Muscle of back (tissue), 13 donors: ENCODE measurements around the gene GID8. TPM values are rescaled to one million over a fixed set of nuclear protein-coding genes. Genes with fewer than 3 reads are reported as not detected.

Experiments used
- DNase-seq, 3 donors: peaks; one replicate each; pipeline versions ENCODE4 v3.0.0 to v3.0.0-alpha.2; 2013
- long read RNA-seq, 9 donors: transcript quantifications; one replicate each; lab custom pipeline, GENCODE V29; 2026
- polyA plus RNA-seq, 10 donors: library from polyadenylated mRNA; unstranded; fragments of 120-200 nt; gene quantifications; one replicate each; pipeline ENCODE4 v1.2.1, GENCODE V29; 2013; ENCODE audit not compliant: insufficient read length in 10 of 10

Gene GID8
- 10 to 100 TPM; 26.7 to 38.5 (median 30.6) TPM for polyA plus RNA-seq
- long read RNA-seq, donor 1, full-length matches to known transcripts: 18 of 18 reads
- long read RNA-seq, donor 1, partial matches to known transcripts: 0 of 18 reads
- long read RNA-seq, donor 1, other reads (novel, unspliced or antisense): 0 of 18 reads
- long read RNA-seq, donor 2, full-length matches to known transcripts: 11 of 11 reads
- long read RNA-seq, donor 2, partial matches to known transcripts: 0 of 11 reads
- long read RNA-seq, donor 2, other reads (novel, unspliced or antisense): 0 of 11 reads
- long read RNA-seq, donor 3: 0 reads
- long read RNA-seq, donor 4, full-length matches to known transcripts: 10 of 10 reads
- long read RNA-seq, donor 4, partial matches to known transcripts: 0 of 10 reads
- long read RNA-seq, donor 4, other reads (novel, unspliced or antisense): 0 of 10 reads
- long read RNA-seq, donor 5, full-length matches to known transcripts: 20 of 36 reads
- long read RNA-seq, donor 5, partial matches to known transcripts: 16 of 36 reads
- long read RNA-seq, donor 5, other reads (novel, unspliced or antisense): 0 of 36 reads
- long read RNA-seq, donor 6, full-length matches to known transcripts: 22 of 22 reads
- long read RNA-seq, donor 6, partial matches to known transcripts: 0 of 22 reads
- long read RNA-seq, donor 6, other reads (novel, unspliced or antisense): 0 of 22 reads
- long read RNA-seq, donor 7, full-length matches to known transcripts: 10 of 10 reads
- long read RNA-seq, donor 7, partial matches to known transcripts: 0 of 10 reads
- long read RNA-seq, donor 7, other reads (novel, unspliced or antisense): 0 of 10 reads
- long read RNA-seq, donor 8, full-length matches to known transcripts: 12 of 44 reads
- long read RNA-seq, donor 8, partial matches to known transcripts: 32 of 44 reads
- long read RNA-seq, donor 8, other reads (novel, unspliced or antisense): 0 of 44 reads
- long read RNA-seq, donor 9, full-length matches to known transcripts: 1 of 1 reads
- long read RNA-seq, donor 9, partial matches to known transcripts: 0 of 1 reads
- long read RNA-seq, donor 9, other reads (novel, unspliced or antisense): 0 of 1 reads

DNA sequence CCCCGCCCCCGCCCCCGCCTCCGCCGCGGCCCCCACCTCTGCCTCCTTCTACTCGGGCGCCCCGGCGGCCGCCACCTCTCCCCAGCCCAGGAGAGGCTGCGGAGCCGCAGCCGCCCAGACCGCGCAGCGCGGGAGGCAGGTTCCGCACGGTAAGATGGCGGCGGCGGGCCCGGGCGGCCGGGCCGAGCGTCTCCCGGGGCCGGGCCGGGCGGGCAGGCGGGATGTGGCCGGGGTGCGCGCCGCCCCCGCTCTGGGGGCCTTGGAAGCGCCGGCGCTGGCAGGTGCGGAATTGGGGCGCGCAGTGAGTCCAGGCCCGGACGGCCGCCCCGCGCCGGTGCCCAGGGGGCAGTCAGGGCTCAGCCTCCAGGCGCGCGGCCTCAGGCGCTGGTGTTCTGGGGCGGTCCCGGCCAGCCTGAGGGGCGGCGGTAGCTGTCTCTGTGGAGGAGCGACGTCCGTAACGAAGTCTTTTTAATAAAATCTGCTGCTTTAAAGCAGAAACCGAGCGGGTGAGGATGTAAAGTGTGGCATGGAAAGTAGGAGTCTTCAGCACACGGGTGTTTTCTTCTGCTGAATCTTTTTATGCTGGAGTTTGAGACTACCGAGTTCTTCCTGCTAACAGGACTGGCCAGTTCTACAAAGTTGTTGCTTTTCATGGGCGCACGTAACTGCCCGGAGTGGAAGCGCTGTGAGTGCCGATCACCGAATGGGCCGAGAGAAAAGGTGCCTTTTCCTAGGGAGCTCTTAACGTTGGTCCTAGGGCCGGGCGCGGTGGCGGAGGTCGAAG, at the start of gene GID8:
TSS of gene GID8 (plus strand) at position 43 of the 784 bp plus-strand sequence. CDS start 3,356 bp downstream, outside the sequence.
- peak; percentile 30 to 82 (median 59) for DNase-seq

- no peak for DNase-seq
Observed at GRCh38 chr20:62888406-62888805, 49.5 kb upstream of the GID8 start.

- no peak for DNase-seq
Observed at GRCh38 chr20:62888910-62889309, 49.0 kb upstream of the GID8 start.

- DNase-seq: no peak
Observed at GRCh38 chr20:62889411-62889810, 48.5 kb upstream of the GID8 start.

DNA sequence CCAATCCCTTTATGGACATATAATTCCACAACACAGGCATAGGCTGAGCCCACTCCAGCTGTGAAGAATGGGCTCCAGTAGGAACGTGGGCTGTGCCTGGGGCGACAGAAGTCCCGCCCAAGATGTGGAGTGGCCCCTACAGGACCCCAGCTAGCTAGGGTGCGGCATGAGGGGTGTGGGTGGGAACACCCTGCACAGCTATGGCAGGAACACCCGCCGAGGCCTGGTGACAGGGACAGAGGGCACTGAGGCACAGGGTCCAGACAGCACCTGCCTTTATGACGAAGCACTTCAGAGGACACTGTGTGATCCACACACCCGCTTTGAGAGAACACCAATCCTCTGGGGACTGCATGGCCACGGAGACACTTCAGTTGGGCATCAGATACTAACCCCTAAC, 48.1 kb upstream of the GID8 start:
- no peak for DNase-seq

DNA sequence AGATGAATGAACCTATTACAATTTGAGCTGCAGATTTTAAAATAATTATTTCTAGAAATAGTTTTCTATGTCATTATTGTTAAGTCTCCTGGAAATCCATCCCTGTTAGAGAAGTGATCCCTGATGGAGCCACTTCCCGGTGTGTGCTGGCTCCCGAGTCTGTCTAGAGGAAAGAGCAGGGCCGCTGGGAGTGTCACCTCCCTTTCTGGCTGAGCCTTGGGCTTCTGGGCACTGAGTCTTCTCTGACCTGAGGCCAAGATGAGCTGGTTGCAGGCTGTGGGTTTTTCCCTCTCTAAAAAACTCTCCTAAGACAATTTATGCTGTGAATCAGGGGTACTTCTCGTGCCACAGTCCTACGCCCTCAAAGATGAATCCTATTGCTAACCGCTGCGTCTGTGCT, 47.5 kb upstream of the GID8 start:
- no peak for DNase-seq

GRCh38 chr20:62891111-62891510, 46.8 kb upstream of the GID8 start:
- DNase-seq: no peak

DNA sequence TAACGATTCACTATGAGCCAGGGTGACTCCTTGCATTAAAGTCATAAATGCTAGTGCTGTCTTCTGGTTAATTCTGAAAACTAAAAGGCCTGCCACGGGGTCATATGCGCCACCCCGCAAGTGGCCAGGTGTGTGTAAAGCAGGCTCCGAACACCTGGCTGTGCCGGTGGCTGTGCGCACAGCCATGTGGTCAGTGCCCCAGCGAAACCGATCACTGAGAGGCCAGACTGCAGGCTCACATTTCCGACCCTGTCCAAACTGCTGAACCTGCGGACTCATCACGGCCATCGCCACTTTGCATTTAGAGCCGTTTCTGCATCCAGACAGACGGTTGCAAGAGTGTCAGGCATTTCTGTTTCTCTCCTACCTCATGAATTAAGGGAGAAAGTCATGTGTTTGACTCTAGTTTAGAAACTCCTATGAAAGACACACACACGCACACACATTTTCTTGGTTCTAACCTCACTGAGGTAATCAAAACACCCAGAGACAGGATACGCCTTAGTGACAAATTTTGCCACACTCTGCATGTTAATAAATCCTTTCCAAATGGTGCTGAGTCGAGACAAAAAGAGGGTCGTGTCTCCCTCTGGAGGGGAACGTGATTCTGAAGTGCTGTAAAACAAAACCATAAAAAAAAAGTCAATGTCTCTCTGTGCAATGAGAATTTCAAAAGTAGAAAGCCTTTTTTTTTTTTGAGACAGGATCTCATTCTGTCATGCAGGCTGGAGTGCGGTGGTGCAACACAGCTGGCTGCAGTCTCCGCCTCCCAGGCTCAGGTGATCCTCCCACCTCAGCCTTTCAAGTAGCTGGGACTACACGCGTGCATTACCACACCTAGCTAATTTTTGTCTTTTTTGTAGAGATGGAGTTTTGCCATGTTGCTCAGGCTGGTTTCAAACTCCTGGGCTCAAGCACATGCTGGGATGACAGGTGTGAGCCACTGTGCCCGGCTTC, 45.3 kb upstream of the GID8 start:
- DNase-seq: no peak

GRCh38 chr20:62893700-62894099, 44.2 kb upstream of the GID8 start:
- no peak for DNase-seq

DNA sequence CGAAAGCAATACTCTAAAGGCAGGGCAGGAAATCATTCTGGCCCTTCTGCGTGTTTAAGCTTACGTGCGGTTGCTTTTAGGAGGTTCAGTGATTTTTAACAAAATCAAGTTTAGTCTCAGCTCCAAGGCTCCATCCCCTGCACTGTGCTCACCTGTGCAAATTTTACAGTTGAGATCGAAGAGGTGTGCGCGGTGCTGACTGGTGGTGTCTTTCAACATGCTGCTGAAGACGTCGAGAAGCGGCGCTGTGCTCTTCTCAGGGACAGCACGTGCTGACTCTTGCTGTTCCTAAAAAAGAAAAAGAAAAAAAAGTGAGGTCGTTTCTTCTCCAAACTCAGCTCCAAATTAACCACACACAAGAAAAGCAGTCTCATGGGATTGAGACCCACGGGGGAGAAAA, 43.7 kb upstream of the GID8 start:
- no peak for DNase-seq

- no peak for DNase-seq
Observed at GRCh38 chr20:62895539-62895938, 42.4 kb upstream of the GID8 start.

DNA sequence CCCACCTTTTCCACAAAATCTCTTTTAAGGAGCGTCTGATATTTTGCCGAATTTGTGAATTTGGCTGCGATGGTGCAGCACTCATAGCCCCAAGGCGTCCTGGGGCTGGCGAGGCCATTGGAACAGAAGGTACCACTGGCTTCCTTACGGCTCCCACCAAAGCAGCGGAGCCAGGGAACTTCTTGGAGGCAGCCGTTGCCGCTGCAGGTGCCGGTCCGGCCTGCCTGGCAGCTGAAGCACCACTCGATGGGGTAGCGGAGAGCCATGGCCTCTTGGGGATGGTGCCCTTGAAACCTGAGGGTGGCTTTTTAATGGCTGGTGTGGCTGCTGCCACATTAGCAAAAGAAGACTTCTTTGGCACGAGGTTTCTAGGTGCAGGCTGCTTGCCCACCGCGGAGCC, 41.4 kb upstream of the GID8 start:
- no peak for DNase-seq

DNA sequence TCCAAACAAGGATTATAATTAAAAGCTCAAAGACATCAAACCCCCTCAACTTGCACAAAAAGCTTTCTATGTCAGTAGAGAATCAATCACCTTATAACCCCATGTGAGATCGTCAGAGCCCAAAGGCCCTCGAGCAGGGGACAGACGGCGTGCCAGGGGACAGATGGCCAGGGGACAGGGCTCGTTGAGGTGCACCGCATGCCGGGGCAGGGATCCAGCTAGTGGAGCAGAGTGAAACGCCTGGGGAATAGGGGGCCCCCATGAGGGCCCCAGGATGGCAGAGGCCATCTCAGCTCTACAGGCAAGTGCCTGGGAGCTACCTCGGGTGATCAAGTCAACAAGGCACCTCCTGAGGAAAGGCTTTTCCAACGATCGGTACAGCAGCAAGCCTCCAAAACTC, 40.3 kb upstream of the GID8 start:
- no peak for DNase-seq

GRCh38 chr20:62898093-62898964, 39.6 kb upstream of the GID8 start:
- DNase-seq: no peak

DNA sequence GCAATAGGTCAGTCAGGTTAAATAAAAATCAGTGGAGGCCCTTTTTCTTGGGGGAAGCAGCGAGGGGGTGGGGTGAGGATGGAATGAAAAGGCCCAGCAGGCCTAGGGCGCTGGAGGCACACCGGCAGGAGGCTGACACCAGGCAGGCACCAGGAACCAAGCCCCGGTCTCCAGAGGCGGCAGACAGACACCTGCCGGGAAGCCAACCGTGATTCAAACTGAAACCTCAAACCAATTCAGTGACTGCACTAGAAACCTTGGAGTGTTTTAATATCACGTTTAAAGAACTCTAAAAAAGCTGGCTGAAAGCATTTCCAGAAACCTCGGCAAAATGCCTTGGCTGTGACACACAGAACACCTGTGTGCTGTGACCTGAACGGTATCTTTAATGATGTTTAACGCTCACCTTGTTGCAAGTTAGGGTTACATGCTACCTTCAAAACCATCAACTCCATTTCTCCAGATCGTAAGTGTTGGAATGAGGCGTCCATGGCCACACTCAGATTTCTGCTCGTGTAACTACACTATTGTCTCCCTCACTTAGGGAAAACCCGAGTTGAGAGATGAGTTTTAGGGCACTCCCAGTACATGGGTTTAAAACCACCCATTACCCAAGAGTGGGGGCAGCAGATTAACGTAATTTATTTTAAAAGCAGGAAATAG, 38.8 kb upstream of the GID8 start:
- DNase-seq: no peak

DNA sequence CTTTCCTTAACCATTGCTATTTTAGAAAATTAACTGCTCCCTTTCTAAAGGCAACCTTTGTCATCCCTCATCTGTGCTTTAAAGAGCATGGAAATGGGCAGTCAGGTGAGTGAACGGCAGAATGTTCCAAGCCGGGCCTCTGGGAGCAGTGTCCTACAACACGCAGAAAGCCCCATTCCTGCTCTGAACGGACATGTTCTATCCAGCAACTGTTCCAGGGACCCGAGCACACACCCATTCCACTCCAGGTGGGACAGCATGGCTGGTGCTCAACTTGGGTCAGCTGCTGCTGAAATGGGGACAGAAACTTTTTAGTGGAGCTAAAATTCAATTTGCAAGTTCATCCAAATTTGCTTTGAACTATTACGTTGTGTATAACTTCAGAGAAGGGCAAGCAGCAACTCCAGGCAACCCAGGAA, 38.3 kb upstream of the GID8 start:
- DNase-seq: peak in 1 of 3 donors; percentile 49

GRCh38 chr20:62900052-62900691, 37.8 kb upstream of the GID8 start:
- peak; percentile 43 to 88 (median 77) for DNase-seq
